ENCODE data around the gene AUH. TPM values are rescaled to one million over a fixed set of nuclear protein-coding genes. Genes with fewer than 3 reads are reported as not detected.

AUH gene
- total and polyA plus RNA-seq, 10 of the 15 experiments (the other 5 are each of a cell fraction or from before 2014, with no cell fraction given): 1.7 to 7.3 (median 4.6) TPM

- Histone ChIP-seq H3K27ac (ENCODE audit: control insufficient read depth, insufficient read depth) (peak overlapping the region; percentile 82), H3K4me2 (ENCODE audit: control insufficient read depth, insufficient read depth) (peak overlapping the region; percentile 56), H2AFZ (ENCODE audit: control insufficient read depth, low read depth, low read length) (no peak overlapping the region; the same call in 1 of the 2 replicates), H3K36me3 (ENCODE audit: control insufficient read depth in 2 of 2, insufficient read depth in 2 of 2, low read length in 1 of 2) (no peaks in the 10 kb centered on the region), H3K79me2 (ENCODE audit: control insufficient read depth, insufficient read depth, low read length) (no peaks in the 10 kb centered on the region), H3K4me1 (ENCODE audit: control insufficient read depth, insufficient read depth, low read length) (peaks cover 24% of the 10 kb centered on the region), H3K9me3 (replicated peaks; ENCODE audit: control insufficient read depth, insufficient read depth, low read length) (no peaks in the 10 kb centered on the region; the same call in 1 of the 3 replicates), H3K27me3 (replicated peaks in 1 of 2; ENCODE audit: control insufficient read depth in 2 of 2, insufficient read depth in 2 of 2, low read length in 1 of 2) (no peaks in the 10 kb centered on the region), H4K20me1 (ENCODE audit: control insufficient read depth, insufficient read depth) (no peaks in the 10 kb centered on the region), H3K9ac (ENCODE audit: control insufficient read depth, insufficient read depth, low read length) (no peak overlapping the region; the same call in 1 of the 2 replicates), H3K4me3 (0 out of 2 replicates have a peak overlapping the region, but pooled peaks have one; percentile 28)
- in situ Hi-C loops (cut with MboI) (no loop called here), intact Hi-C loops (cut with micrococcal nuclease; ENCODE audit: unreplicated experiment) (loop anchor here (1.0 kb wide), 1 partner anchor 57 kb away; no protein-coding TSS in a partner anchor)
- no peak for DNase-seq (ENCODE audit: low read depth, low spot score)
- ChIA-PET RAD21 (ENCODE audit: unreplicated experiment) (interaction anchor here (0.6 to 1.8 kb wide), 12 partner anchors 9 to 214 kb away, joined by 3 to 11 read pairs (median 4); no protein-coding TSS in a partner anchor), POLR2A (interaction anchor here (1.0 to 1.2 kb wide), 3 partner anchors 16 to 61 kb away, joined by 3 to 5 read pairs (median 3); no protein-coding TSS in a partner anchor), SMC1A (ENCODE audit: uncharacterized antibody, unreplicated experiment) (interaction anchor here (0.6 to 2.3 kb wide), 12 partner anchors 9 to 138 kb away, joined by 3 to 10 read pairs (median 4); no protein-coding TSS in a partner anchor), CTCF (interaction anchor here (0.8 to 1.5 kb wide), 5 partner anchors 9 to 293 kb away, joined by 3 to 4 read pairs (median 4); no protein-coding TSS in a partner anchor)
- 0 out of 2 replicates have a peak, but pooled peaks have one; percentile 40 for TF ChIP-seq ZNF207 (IDR thresholded peaks at IDR 0.05; ENCODE audit: borderline replicate concordance)
- peak; percentile 65 for TF ChIP-seq EED (IDR thresholded peaks at IDR 0.05; ENCODE audit: low read depth)
- peak; percentile 11; the same call in 1 of the 2 replicates for TF ChIP-seq NFIC (IDR thresholded peaks at IDR 0.05; ENCODE audit: low read depth, low read length)
- TF ChIP-seq CHD1 (IDR thresholded peaks at IDR 0.05; ENCODE audit: low read depth, low read length): no peak
- no peak for TF ChIP-seq ZNF217 (IDR thresholded peaks at IDR 0.05)
- no peak for TF ChIP-seq JUND (IDR thresholded peaks at IDR 0.05; ENCODE audit: low read depth, low read length)
- TF ChIP-seq POLR2A (IDR thresholded peaks at IDR 0.05; ENCODE audit: low read depth, low read length): no peak
- no peak for TF ChIP-seq GABPA (IDR thresholded peaks at IDR 0.05; ENCODE audit: low read depth)
- TF ChIP-seq, protein P1, sequence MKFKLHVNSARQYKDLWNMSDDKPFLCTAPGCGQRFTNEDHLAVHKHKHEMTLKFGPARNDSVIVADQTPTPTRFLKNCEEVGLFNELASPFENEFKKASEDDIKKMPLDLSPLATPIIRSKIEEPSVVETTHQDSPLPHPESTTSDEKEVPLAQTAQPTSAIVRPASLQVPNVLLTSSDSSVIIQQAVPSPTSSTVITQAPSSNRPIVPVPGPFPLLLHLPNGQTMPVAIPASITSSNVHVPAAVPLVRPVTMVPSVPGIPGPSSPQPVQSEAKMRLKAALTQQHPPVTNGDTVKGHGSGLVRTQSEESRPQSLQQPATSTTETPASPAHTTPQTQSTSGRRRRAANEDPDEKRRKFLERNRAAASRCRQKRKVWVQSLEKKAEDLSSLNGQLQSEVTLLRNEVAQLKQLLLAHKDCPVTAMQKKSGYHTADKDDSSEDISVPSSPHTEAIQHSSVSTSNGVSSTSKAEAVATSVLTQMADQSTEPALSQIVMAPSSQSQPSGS (IDR thresholded peaks at IDR 0.05; ENCODE audit: low read length): 0 out of 2 replicates have a peak, but pooled peaks have one; percentile 9
- TF ChIP-seq TCF12 (IDR thresholded peaks at IDR 0.05; ENCODE audit: low read depth, low read length): no peak
- 0 out of 4 replicates have a peak, but pooled peaks of 1 of the 2 experiments have one; percentile 9 for TF ChIP-seq IKZF2 (IDR thresholded peaks at IDR 0.05)
- TF ChIP-seq ATF7 (IDR thresholded peaks at IDR 0.05; ENCODE audit: low read depth): no peak
- TF ChIP-seq BCL3 (IDR thresholded peaks at IDR 0.05; ENCODE audit: borderline replicate concordance, insufficient read depth, low read depth, low read length, poor library complexity, severe bottlenecking): no peak
- peak; percentile 3; the same call in 1 of the 2 replicates for TF ChIP-seq IRF4 (IDR thresholded peaks at IDR 0.05; ENCODE audit: low read depth, low read length)
- TF ChIP-seq ETV6 (conservative IDR thresholded peaks at IDR 0.05 in 1 of 2, IDR thresholded peaks at IDR 0.05 in 1 of 2; ENCODE audit: borderline replicate concordance in 1 of 2, low read depth in 1 of 2): no peak
- no peak for TF ChIP-seq USF2 (IDR thresholded peaks at IDR 0.05; ENCODE audit: borderline replicate concordance, low read depth, low read length)
- peak; percentile 74 for TF ChIP-seq RUNX3 (IDR thresholded peaks at IDR 0.05; ENCODE audit: low read length)
- no peak for TF ChIP-seq KAT2A (conservative IDR thresholded peaks at IDR 0.05; ENCODE audit: control insufficient read depth, low read depth, low read length)
- TF ChIP-seq MEF2B (IDR thresholded peaks at IDR 0.05; ENCODE audit: partially characterized antibody, poor library complexity, severe bottlenecking): peak; percentile 35
- FAIRE-seq: no peak
- WGBS (ENCODE audit: insufficient coverage, insufficient replicate concordance, low lambda C conversion rate, missing lambda C conversion rate): 39% methylated on average over 3 of the region's 3 CpGs
- no TSS peak for BruUV-seq (replicated peaks)
- no peak for ATAC-seq
Measured at GRCh38 chr9:91208419-91208745, 153.3 kb downstream of the AUH start.
